HFFc6 (cell line): ENCODE data around the gene EPS8L2. TPM values are rescaled to one million over a fixed set of nuclear protein-coding genes. Genes with fewer than 3 reads are reported as not detected.
A peak's percentile ranks its signal among the peaks of the same experiment; 100 is the strongest.

Experiments
- DNase-seq: peaks from one replicate; pipeline ENCODE4 v3.0.0-alpha.2; 2018
- H3K27ac Mint-ChIP-seq: 2 replicates; pipeline ENCODE4 v1.8.0; 2020; ENCODE audit warnings: mild to moderate bottlenecking, mixed read lengths
- H3K27me3 Mint-ChIP-seq: 2 replicates; pipeline ENCODE4 v1.8.0; 2021; ENCODE audit warnings: mild to moderate bottlenecking, moderate library complexity, mixed read lengths; ENCODE audit not compliant: insufficient read depth
- H3K36me3 Mint-ChIP-seq: 2 replicates; pipeline ENCODE4 v1.8.0; 2021; ENCODE audit warnings: low read depth, mixed read lengths
- H3K4me1 Mint-ChIP-seq: 2 replicates; pipeline ENCODE4 v1.8.0; 2020; ENCODE audit warnings: low read depth, mixed read lengths
- H3K4me3 Mint-ChIP-seq: 2 replicates; pipeline ENCODE4 v1.8.0; 2020; ENCODE audit warnings: mild to moderate bottlenecking, moderate library complexity, mixed read lengths
- H3K9me3 Mint-ChIP-seq: 2 replicates; pipeline ENCODE4 v1.8.0; 2020; ENCODE audit warnings: mild to moderate bottlenecking, mixed read lengths
- CTCF ChIP-seq: fragments of 200-600 bp; sonication (generic); IDR thresholded peaks from 2 replicates; pipeline ENCODE4 v1.5.0; 2021; ENCODE audit warnings: antibody characterized with exemption, mild to moderate bottlenecking
- total RNA-seq, 6 experiments: library from RNA; stranded (reverse); fragmentation: NEBNext Ultra II Directional; extraction: Animal tissue kit (Norgen Biotek cat#: 25700); gene quantifications; 2 replicates in 1 of 6; 3 replicates in 5 of 6; pipeline ENCODE4 v1.2.3, GENCODE V29; 2021

EPS8L2 gene
- total RNA-seq, 6 experiments from 2014 or later = 55.5 to 70.1 (median 65.1) TPM

GRCh38 chr11:771617-772204 is 65.7 kb downstream of the EPS8L2 start:
- H3K36me3 Mint-ChIP-seq = no peaks in the 10 kb centered on the region; the same call in 1 of the 2 replicates

GRCh38 chr11:772429-773390 is 66.7 kb downstream of the EPS8L2 start:
- no peak for DNase-seq
- H3K4me1 Mint-ChIP-seq = peaks cover 17% of the 10 kb centered on the region
- H3K9me3 Mint-ChIP-seq = no peaks in the 10 kb centered on the region
- no peak overlapping the region for H3K27ac Mint-ChIP-seq
- H3K27me3 Mint-ChIP-seq = peaks cover 4% of the 10 kb centered on the region; the same call in 1 of the 2 replicates
- H3K36me3 Mint-ChIP-seq = no peaks in the 10 kb centered on the region; the same call in 1 of the 2 replicates
- TF ChIP-seq CTCF = no peak
- no peak overlapping the region for H3K4me3 Mint-ChIP-seq

More at GRCh38 chr11:771617-772204, 65.7 kb downstream of the EPS8L2 start:
- DNase-seq = no peak
- Mint-ChIP-seq H3K4me1 (peaks cover 17% of the 10 kb centered on the region), H3K9me3 (no peaks in the 10 kb centered on the region), H3K27ac (no peak overlapping the region), H3K4me3 (no peak overlapping the region), H3K27me3 (peaks cover 4% of the 10 kb centered on the region; the same call in 1 of the 2 replicates)
- TF ChIP-seq CTCF = no peak

GRCh38 chr11:773425-773824 is 67.4 kb downstream of the EPS8L2 start:
- Mint-ChIP-seq H3K9me3 (no peaks in the 10 kb centered on the region), H3K27me3 (peaks cover 4% of the 10 kb centered on the region; the same call in 1 of the 2 replicates), H3K4me3 (no peak overlapping the region), H3K27ac (no peak overlapping the region), H3K4me1 (peaks cover 17% of the 10 kb centered on the region), H3K36me3 (no peaks in the 10 kb centered on the region; the same call in 1 of the 2 replicates)
- TF ChIP-seq CTCF = no peak
- DNase-seq = no peak

- TF ChIP-seq CTCF = no peak
- Mint-ChIP-seq H3K4me3 (no peak overlapping the region), H3K9me3 (no peaks in the 10 kb centered on the region), H3K27me3 (peaks cover 4% of the 10 kb centered on the region; the same call in 1 of the 2 replicates), H3K4me1 (peaks cover 17% of the 10 kb centered on the region), H3K27ac (no peak overlapping the region), H3K36me3 (no peaks in the 10 kb centered on the region; the same call in 1 of the 2 replicates)
- no peak for DNase-seq
Observed at GRCh38 chr11:773830-774229, 67.8 kb downstream of the EPS8L2 start.

GRCh38 chr11:774873-775592 is 69.0 kb downstream of the EPS8L2 start:
- Mint-ChIP-seq H3K27ac (peak overlapping the region; percentile 82), H3K9me3 (no peaks in the 10 kb centered on the region), H3K4me1 (peaks cover 17% of the 10 kb centered on the region), H3K4me3 (peak overlapping the region; percentile 93), H3K36me3 (no peaks in the 10 kb centered on the region; the same call in 1 of the 2 replicates), H3K27me3 (peaks cover 4% of the 10 kb centered on the region; the same call in 1 of the 2 replicates)
- TF ChIP-seq CTCF = peak; percentile 29
- no peak for DNase-seq
